Peyer's patch (tissue), 4 donors: ENCODE results near the gene SCUBE1.

ENCODE experiments used
- CTCF ChIP-seq, 6 experiments: fragments of 450-650 bp in 4 of 6; fragments of 200-600 bp in 2 of 6; sonication (generic) in 1 of 6; IDR thresholded peaks; one replicate each; pipeline ENCODE4 v1.5.1; 2017 to 2019; ENCODE audit warnings: antibody characterized with exemption in 6 of 6, mild to moderate bottlenecking in 3 of 6, moderate library complexity in 1 of 6
- POLR2A ChIP-seq, 2 donors: fragments of 450-650 bp; IDR thresholded peaks; one replicate each; pipeline ENCODE4 v1.5.1; 2017; ENCODE audit warnings: antibody characterized with exemption in 2 of 2, mild to moderate bottlenecking in 2 of 2, moderate library complexity in 2 of 2

- no peak for TF ChIP-seq POLR2A (IDR thresholded peaks at IDR 0.05)
- TF ChIP-seq CTCF (IDR thresholded peaks at IDR 0.05): no peak
Observed at GRCh38 chr22:43365715-43366440, 22.7 kb upstream of the SCUBE1 start.
